ENCODE data around the gene PDCD7. TPM values are rescaled to one million over a fixed set of nuclear protein-coding genes. Genes with fewer than 3 reads are reported as not detected.
"Not testable (repeated sequence)": the region's sequence is repeated elsewhere in the genome, so short reads cannot be mapped to it uniquely, and the experiment has no call there.

PDCD7 gene
- total RNA-seq, 1 experiment from 2014 or later: 23.5 TPM

DNA sequence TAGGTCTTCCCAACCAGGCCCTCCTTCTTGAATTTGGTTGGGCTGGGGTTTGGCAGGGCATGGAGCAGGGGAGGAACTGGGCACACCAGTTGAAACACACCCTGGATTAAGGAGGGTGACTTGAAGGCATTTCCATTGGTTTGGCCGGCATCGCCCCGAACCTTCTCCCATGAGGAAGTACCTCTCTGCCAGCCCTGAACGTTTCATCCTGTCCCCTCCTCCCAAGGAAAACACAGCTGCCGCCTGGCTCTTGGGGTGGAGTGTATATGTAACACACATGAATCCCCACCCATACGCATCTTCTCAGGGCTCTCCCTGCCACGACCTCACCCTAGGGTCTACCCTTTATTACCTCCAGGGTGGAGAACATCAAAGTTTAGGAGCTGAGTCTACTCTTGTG lies 33.2 kb downstream of the PDCD7 start:
- Mint-ChIP-seq H3K36me3 (no peaks in the 10 kb centered on the region), H3K4me1 (peaks cover 2% of the 10 kb centered on the region), H3K27ac (no peak overlapping the region; the same call in 1 of the 2 replicates), H3K27me3 (ENCODE audit: low read depth) (peaks cover 10% of the 10 kb centered on the region), H3K9me3 (no peaks in the 10 kb centered on the region), H3K4me3 (no peak overlapping the region)
- ATAC-seq: no peak
- TF ChIP-seq NFATC4 (CRISPR knock-in tag; IDR thresholded peaks at IDR 0.05): no peak
- TF ChIP-seq, protein P1, sequence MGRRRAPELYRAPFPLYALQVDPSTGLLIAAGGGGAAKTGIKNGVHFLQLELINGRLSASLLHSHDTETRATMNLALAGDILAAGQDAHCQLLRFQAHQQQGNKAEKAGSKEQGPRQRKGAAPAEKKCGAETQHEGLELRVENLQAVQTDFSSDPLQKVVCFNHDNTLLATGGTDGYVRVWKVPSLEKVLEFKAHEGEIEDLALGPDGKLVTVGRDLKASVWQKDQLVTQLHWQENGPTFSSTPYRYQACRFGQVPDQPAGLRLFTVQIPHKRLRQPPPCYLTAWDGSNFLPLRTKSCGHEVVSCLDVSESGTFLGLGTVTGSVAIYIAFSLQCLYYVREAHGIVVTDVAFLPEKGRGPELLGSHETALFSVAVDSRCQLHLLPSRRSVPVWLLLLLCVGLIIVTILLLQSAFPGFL (CRISPR knock-in tag; IDR thresholded peaks at IDR 0.05; ENCODE audit: borderline replicate concordance): no peak
- DNase-seq (ENCODE audit: low spot score): no peak
- POLR2A ChIA-PET: interaction anchor here (1.9 kb wide), 1 partner anchor 17 kb away, joined by 12 read pairs; no protein-coding TSS in a partner anchor
- CTCF ChIA-PET: interaction anchor here (0.6 to 6.1 kb wide), 6 partner anchors 18 to 416 kb away, joined by 5 to 308 read pairs (median 10); partner anchors contain the start of genes CILP, KBTBD13 and RASL12

DNA sequence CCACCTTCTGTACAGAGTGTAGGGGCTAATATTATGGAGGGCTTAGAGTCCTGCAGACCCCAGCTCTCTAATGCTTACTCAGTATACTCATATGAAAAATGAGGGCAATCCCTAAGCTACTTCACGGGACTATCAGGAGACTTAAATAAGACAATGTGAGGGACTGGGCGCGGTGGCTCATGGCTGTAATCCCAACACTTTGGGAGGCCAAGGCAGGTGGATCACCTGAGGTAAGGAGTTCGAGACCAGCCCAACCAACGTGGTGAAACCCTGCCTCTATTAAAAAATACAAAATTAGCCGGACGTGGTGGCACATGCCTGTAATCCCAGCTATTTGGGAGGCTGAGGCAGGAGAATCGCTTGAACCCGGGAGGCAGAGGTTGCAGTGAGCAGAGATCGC lies 33.8 kb downstream of the PDCD7 start:
- peaks cover 10% of the 10 kb centered on the region for H3K27me3 Mint-ChIP-seq (ENCODE audit: low read depth)
- CTCF ChIA-PET: interaction anchor here (5.4 to 6.1 kb wide), 2 partner anchors 17 to 40 kb away, joined by 292 to 308 read pairs; partner anchors contain the start of genes KBTBD13 and RASL12
- POLR2A ChIA-PET; H3K9me3 Mint-ChIP-seq; H3K4me3 Mint-ChIP-seq; ATAC-seq; H3K36me3 Mint-ChIP-seq; H3K27ac Mint-ChIP-seq; H3K4me1 Mint-ChIP-seq; DNase-seq (ENCODE audit: low spot score): not testable (repeated sequence)

DNA sequence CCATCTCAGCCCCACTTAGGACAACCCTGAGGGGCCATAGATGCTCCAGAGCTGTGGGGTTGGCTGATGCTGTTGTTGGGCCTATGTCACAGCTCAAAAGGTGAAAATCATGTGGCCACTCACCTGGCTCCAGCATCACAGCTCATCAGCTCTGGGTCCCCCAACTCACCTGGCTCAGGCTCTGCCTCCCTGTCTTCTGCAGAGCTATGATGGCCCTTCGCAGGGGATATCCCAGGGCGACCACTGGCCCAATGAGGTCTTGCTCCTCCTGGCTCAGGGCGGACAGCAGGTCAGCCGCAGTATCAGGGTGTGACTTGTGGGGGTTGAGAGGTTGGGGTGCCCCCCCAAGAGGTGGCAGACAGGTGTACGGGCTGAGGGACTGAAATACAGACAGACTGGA lies 34.3 kb downstream of the PDCD7 start:
- ChIA-PET CTCF (interaction anchor here (5.4 to 6.1 kb wide), 2 partner anchors 17 to 39 kb away, joined by 292 to 308 read pairs; partner anchors contain the start of genes KBTBD13 and RASL12), POLR2A (no interaction called here)
- ATAC-seq: no peak
- Mint-ChIP-seq H3K4me3 (no peak overlapping the region), H3K27me3 (ENCODE audit: low read depth) (peaks cover 10% of the 10 kb centered on the region), H3K4me1 (peaks cover 2% of the 10 kb centered on the region), H3K27ac (no peak overlapping the region), H3K36me3 (no peaks in the 10 kb centered on the region), H3K9me3 (no peaks in the 10 kb centered on the region)
- no peak for DNase-seq (ENCODE audit: low spot score)
- TF ChIP-seq, protein P2, sequence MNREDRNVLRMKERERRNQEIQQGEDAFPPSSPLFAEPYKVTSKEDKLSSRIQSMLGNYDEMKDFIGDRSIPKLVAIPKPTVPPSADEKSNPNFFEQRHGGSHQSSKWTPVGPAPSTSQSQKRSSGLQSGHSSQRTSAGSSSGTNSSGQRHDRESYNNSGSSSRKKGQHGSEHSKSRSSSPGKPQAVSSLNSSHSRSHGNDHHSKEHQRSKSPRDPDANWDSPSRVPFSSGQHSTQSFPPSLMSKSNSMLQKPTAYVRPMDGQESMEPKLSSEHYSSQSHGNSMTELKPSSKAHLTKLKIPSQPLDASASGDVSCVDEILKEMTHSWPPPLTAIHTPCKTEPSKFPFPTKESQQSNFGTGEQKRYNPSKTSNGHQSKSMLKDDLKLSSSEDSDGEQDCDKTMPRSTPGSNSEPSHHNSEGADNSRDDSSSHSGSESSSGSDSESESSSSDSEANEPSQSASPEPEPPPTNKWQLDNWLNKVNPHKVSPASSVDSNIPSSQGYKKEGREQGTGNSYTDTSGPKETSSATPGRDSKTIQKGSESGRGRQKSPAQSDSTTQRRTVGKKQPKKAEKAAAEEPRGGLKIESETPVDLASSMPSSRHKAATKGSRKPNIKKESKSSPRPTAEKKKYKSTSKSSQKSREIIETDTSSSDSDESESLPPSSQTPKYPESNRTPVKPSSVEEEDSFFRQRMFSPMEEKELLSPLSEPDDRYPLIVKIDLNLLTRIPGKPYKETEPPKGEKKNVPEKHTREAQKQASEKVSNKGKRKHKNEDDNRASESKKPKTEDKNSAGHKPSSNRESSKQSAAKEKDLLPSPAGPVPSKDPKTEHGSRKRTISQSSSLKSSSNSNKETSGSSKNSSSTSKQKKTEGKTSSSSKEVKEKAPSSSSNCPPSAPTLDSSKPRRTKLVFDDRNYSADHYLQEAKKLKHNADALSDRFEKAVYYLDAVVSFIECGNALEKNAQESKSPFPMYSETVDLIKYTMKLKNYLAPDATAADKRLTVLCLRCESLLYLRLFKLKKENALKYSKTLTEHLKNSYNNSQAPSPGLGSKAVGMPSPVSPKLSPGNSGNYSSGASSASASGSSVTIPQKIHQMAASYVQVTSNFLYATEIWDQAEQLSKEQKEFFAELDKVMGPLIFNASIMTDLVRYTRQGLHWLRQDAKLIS (CRISPR knock-in tag; IDR thresholded peaks at IDR 0.05; ENCODE audit: borderline replicate concordance): no peak
- no peak for TF ChIP-seq ZBTB21 (CRISPR knock-in tag; IDR thresholded peaks at IDR 0.05; ENCODE audit: borderline replicate concordance)
- TF ChIP-seq SP1 (CRISPR knock-in tag; conservative IDR thresholded peaks at IDR 0.05): no peak
- no peak for TF ChIP-seq SMAD4 (CRISPR knock-in tag; IDR thresholded peaks at IDR 0.05)
- TF ChIP-seq IRF2 (CRISPR knock-in tag; IDR thresholded peaks at IDR 0.05; ENCODE audit: borderline replicate concordance, low read depth): no peak
- TF ChIP-seq, protein P3, sequence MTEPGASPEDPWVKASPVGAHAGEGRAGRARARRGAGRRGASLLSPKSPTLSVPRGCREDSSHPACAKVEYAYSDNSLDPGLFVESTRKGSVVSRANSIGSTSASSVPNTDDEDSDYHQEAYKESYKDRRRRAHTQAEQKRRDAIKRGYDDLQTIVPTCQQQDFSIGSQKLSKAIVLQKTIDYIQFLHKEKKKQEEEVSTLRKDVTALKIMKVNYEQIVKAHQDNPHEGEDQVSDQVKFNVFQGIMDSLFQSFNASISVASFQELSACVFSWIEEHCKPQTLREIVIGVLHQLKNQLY (CRISPR knock-in tag; IDR thresholded peaks at IDR 0.05): no peak
- TF ChIP-seq ETV6 (CRISPR knock-in tag; IDR thresholded peaks at IDR 0.05): no peak
- TF ChIP-seq MYBL2 (CRISPR knock-in tag; IDR thresholded peaks at IDR 0.05): no peak
- TF ChIP-seq ZNF219 (CRISPR knock-in tag; IDR thresholded peaks at IDR 0.05; ENCODE audit: borderline replicate concordance): no peak
- no peak for TF ChIP-seq NFATC4 (CRISPR knock-in tag; IDR thresholded peaks at IDR 0.05)
- TF ChIP-seq, protein P4, sequence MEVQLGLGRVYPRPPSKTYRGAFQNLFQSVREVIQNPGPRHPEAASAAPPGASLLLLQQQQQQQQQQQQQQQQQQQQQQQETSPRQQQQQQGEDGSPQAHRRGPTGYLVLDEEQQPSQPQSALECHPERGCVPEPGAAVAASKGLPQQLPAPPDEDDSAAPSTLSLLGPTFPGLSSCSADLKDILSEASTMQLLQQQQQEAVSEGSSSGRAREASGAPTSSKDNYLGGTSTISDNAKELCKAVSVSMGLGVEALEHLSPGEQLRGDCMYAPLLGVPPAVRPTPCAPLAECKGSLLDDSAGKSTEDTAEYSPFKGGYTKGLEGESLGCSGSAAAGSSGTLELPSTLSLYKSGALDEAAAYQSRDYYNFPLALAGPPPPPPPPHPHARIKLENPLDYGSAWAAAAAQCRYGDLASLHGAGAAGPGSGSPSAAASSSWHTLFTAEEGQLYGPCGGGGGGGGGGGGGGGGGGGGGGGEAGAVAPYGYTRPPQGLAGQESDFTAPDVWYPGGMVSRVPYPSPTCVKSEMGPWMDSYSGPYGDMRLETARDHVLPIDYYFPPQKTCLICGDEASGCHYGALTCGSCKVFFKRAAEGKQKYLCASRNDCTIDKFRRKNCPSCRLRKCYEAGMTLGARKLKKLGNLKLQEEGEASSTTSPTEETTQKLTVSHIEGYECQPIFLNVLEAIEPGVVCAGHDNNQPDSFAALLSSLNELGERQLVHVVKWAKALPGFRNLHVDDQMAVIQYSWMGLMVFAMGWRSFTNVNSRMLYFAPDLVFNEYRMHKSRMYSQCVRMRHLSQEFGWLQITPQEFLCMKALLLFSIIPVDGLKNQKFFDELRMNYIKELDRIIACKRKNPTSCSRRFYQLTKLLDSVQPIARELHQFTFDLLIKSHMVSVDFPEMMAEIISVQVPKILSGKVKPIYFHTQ (CRISPR knock-in tag; IDR thresholded peaks at IDR 0.05): no peak
- no peak for TF ChIP-seq TEAD4 (CRISPR knock-in tag; IDR thresholded peaks at IDR 0.05)
- TF ChIP-seq NR1H2 (CRISPR knock-in tag; IDR thresholded peaks at IDR 0.05): no peak
- no peak for TF ChIP-seq GRHL2 (CRISPR knock-in tag; IDR thresholded peaks at IDR 0.05; ENCODE audit: insufficient replicate concordance, severe bottlenecking)
- TF ChIP-seq TCF7 (CRISPR knock-in tag; IDR thresholded peaks at IDR 0.05; ENCODE audit: low read depth): no peak
- TF ChIP-seq FOXK1 (CRISPR knock-in tag; IDR thresholded peaks at IDR 0.05): no peak
- TF ChIP-seq, protein P5, sequence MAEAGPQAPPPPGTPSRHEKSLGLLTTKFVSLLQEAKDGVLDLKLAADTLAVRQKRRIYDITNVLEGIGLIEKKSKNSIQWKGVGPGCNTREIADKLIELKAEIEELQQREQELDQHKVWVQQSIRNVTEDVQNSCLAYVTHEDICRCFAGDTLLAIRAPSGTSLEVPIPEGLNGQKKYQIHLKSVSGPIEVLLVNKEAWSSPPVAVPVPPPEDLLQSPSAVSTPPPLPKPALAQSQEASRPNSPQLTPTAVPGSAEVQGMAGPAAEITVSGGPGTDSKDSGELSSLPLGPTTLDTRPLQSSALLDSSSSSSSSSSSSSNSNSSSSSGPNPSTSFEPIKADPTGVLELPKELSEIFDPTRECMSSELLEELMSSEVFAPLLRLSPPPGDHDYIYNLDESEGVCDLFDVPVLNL (CRISPR knock-in tag; IDR thresholded peaks at IDR 0.05; ENCODE audit: borderline replicate concordance, low read depth): no peak
